ENCODE results near the gene VSIG10L2. TPM values are rescaled to one million over a fixed set of nuclear protein-coding genes. Genes with fewer than 3 reads are reported as not detected.
A peak's percentile ranks its signal among the peaks of the same experiment; 100 is the strongest.

Gene VSIG10L2
- total RNA-seq = 28.2 TPM

- TF ChIP-seq POLR2A (IDR thresholded peaks at IDR 0.05) (no peak), POLR2AphosphoS5 (IDR thresholded peaks at IDR 0.05; ENCODE audit: insufficient read depth in 1 of 2, low read depth in 1 of 2) (no peak)
- TF ChIP-seq, protein P1, sequence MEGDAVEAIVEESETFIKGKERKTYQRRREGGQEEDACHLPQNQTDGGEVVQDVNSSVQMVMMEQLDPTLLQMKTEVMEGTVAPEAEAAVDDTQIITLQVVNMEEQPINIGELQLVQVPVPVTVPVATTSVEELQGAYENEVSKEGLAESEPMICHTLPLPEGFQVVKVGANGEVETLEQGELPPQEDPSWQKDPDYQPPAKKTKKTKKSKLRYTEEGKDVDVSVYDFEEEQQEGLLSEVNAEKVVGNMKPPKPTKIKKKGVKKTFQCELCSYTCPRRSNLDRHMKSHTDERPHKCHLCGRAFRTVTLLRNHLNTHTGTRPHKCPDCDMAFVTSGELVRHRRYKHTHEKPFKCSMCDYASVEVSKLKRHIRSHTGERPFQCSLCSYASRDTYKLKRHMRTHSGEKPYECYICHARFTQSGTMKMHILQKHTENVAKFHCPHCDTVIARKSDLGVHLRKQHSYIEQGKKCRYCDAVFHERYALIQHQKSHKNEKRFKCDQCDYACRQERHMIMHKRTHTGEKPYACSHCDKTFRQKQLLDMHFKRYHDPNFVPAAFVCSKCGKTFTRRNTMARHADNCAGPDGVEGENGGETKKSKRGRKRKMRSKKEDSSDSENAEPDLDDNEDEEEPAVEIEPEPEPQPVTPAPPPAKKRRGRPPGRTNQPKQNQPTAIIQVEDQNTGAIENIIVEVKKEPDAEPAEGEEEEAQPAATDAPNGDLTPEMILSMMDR (IDR thresholded peaks at IDR 0.05) = no peak
- DNase-seq (ENCODE audit: extremely low spot score in 2 of 2) = peak; percentile 56 to 77
- peaks cover 6% of the 10 kb centered on the region for H3K4me1 ChIP-seq
- no peak within 1 kb of the TSS for H3K4me3 ChIP-seq
- intact Hi-C loops (cut with DNase I) = no loop called here
- no peaks in the 10 kb centered on the region for H3K36me3 ChIP-seq
- no peaks in the 10 kb centered on the region for H3K9me3 ChIP-seq
- H3K27ac ChIP-seq = no peak within 1 kb of the TSS
- no peaks in the 10 kb centered on the region for H3K27me3 ChIP-seq
These were observed at the start of gene VSIG10L2 for GRCh38 chr11:125945797-125946520. Gene VSIG10L2 (plus strand): TSS chr11:125946044. CDS start chr11:125946056, 12 bp downstream.

DNA sequence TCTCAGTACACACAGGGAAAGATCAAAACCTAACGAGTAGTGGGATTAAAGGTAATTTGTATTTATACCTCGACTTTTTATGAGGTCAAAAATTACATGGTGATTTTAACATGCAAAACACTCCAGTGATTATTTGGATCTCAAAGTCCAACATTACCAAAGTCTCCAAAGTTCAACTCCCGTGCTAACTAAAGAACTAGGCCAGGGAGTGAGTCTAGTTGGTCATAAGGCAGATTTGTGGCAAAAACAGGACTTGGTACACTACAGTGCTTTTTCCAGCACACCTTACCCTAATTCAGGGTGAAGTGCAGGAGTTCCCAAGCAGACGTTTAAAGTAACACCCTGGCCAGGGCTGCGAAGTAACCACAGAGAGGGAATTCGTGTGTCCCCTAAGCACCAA, 44.0 kb upstream of the VSIG10L2 start:
- Histone ChIP-seq H3K27me3 (peaks cover 7% of the 10 kb centered on the region), H3K9me3 (no peaks in the 10 kb centered on the region), H3K36me3 (peaks cover 0 to 14% of the 10 kb centered on the region in 2 donors), H3K4me1 (peaks cover 25% of the 10 kb centered on the region), H3K4me3 (peak overlapping the region in 1 of 2 donors; percentile 53), H3K27ac (no peak overlapping the region)
- DNase-seq (ENCODE audit: extremely low spot score in 2 of 2) = no peak
- intact Hi-C loops (cut with DNase I) = no loop called here
- TF ChIP-seq, protein P1 (IDR thresholded peaks at IDR 0.05) = no peak
- TF ChIP-seq POLR2A (IDR thresholded peaks at IDR 0.05) = no peak
- TF ChIP-seq POLR2AphosphoS5 (IDR thresholded peaks at IDR 0.05; ENCODE audit: insufficient read depth in 1 of 2, low read depth in 1 of 2) = no peak

DNA sequence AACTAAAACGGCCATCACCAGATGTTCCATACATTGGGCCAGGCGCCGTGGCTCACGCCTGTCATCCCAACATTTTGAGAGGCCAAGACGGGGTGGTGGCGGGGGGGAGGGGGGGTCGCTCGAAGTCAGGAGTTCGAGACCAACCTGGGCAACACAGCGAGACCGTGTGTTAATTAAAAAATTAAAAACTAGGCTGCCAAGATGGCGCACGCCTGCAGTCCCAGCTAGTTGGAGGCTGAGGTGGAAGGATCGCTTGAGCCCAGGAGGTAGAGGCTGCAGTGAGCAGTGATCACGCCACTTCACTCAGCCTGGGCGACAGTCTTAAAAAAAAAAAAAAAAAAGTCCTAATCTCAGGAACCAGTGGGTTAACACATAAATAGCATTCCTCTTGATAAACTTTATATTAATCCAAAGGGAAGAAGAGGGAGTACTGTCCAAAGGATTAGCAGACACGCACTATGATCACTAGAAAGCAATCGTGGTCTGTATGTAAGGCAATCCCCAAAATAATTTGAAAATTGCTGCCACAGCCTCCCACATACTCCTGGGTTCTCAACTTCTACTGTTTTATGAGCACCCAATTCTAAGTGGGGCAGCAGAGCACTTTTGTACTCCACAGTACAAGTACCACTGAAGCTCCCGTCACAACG, 43.4 kb upstream of the VSIG10L2 start:
- Histone ChIP-seq H3K36me3 (peaks cover 0 to 14% of the 10 kb centered on the region in 2 donors), H3K4me3 (peak overlapping the region; percentile 53 to 74), H3K27me3 (peaks cover 7% of the 10 kb centered on the region), H3K27ac (peak overlapping the region; percentile 61), H3K4me1 (peaks cover 25% of the 10 kb centered on the region), H3K9me3 (no peaks in the 10 kb centered on the region)
- no peak for DNase-seq (ENCODE audit: extremely low spot score in 2 of 2)
- intact Hi-C loops (cut with DNase I) = no loop called here
- TF ChIP-seq POLR2A (IDR thresholded peaks at IDR 0.05) (no peak), POLR2AphosphoS5 (IDR thresholded peaks at IDR 0.05; ENCODE audit: insufficient read depth in 1 of 2, low read depth in 1 of 2) (no peak)
- TF ChIP-seq, protein P1 (IDR thresholded peaks at IDR 0.05) = no peak

DNA sequence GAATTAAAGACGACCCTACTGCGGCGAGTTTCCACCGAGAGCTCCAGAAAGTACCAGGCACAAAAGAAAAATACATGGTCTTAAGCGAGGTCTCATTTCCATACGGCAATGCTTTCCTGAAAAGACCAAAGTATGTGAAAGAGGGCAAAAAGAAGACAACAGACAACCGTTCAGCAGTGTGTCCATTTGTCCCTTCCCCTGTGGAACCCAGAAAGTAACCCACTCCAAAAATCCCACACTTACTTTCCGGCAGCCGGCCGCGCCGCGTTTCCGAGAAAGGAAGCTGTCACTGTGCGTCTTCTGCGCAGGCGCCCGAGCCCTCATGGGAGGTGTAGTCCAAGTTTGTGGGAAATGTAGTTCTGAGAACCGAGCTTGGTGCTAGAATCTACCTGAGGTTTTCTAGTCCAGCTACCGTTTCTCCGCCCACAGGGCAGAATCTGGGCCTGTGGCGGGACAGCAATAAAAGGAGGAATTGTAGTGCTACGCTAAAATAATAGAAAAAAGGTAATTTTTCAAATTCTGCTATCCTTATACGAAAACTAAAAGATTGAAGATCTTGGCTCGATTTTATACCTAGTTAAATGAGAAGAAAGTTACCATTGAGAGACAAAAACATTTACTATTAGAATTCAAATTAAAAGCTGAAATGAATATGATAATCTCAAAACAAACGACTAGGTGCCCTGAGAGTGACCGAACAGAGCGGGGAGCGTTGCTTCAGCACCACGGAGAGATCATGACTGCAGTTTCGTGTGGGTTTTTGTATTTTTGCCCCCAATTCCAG, 42.7 kb upstream of the VSIG10L2 start, which contains the start of gene PUS3:
TSS of gene PUS3 (minus strand) at position 280 of the 784 bp plus-strand sequence. CDS start 6,922 bp downstream, outside the sequence.
- H3K27ac ChIP-seq = peak within 1 kb of the TSS; percentile 61
- DNase-seq (ENCODE audit: extremely low spot score in 2 of 2) = no peak
- peaks cover 7% of the 10 kb centered on the region for H3K27me3 ChIP-seq
- H3K4me1 ChIP-seq = peaks cover 25% of the 10 kb centered on the region
- no peaks in the 10 kb centered on the region for H3K9me3 ChIP-seq
- peak within 1 kb of the TSS; percentile 53 to 74 for H3K4me3 ChIP-seq
- intact Hi-C loops (cut with DNase I) = no loop called here
- peak; percentile 71 to 96 for TF ChIP-seq POLR2AphosphoS5 (IDR thresholded peaks at IDR 0.05; ENCODE audit: insufficient read depth in 1 of 2, low read depth in 1 of 2)
- TF ChIP-seq, protein P1 (IDR thresholded peaks at IDR 0.05) = no peak
- H3K36me3 ChIP-seq = peaks cover 0 to 14% of the 10 kb centered on the region in 2 donors

All from vagina (tissue), 2 donors.